IMR-90 (cell line): ENCODE results near the gene FOXS1. TPM values are rescaled to one million over a fixed set of nuclear protein-coding genes. Genes with fewer than 3 reads are reported as not detected.

Experiments
- ATAC-seq: fragments of 200-7000 bp; cut with Tn5 transposase; 2 replicates; pipeline ENCODE4 v1.9.1; 2020; ENCODE audit warnings: low read depth, mild to moderate bottlenecking, moderate library complexity
- Bru-seq: library from RNA; stranded (reverse); fragments of 400-500 nt; gene quantifications from one replicate; lab custom pipeline; 2021; lab: Mats Ljungman, UMichigan
- BruChase-seq, 2 experiments: library from RNA; stranded (reverse); fragments of 400-500 nt; gene quantifications; one replicate each; lab custom pipeline; 2021; lab: Mats Ljungman, UMichigan
- BruUV-seq: library from RNA; stranded (reverse); fragments of 400-500 nt; replicated peaks from 2 replicates; lab custom pipeline; 2021; lab: Mats Ljungman, UMichigan
- CTCF ChIA-PET: fragments of 300-600 bp; formaldehyde crosslinking; extraction: SDS; loops from one replicate; lab custom pipeline; 2021; ENCODE audit warnings: antibody characterized with exemption; lab: Yijun Ruan, JAX
- POLR2A ChIA-PET: fragments of 300-600 bp; sonication (Branson Sonifier 250); formaldehyde crosslinking; loops from one replicate; lab custom pipeline; 2022; ENCODE audit warnings: antibody characterized with exemption; ENCODE audit not compliant: unreplicated experiment; lab: Charles Lee
- DNase-seq: peaks from one replicate; pipeline ENCODE4 v3.0.0; 2013
- H2AFZ ChIP-seq: replicated peaks from 2 replicates; pipeline ENCODE3; 2013; ENCODE audit warnings: low read length, mild to moderate bottlenecking; ENCODE audit not compliant: poor library complexity
- H2AK5ac ChIP-seq: 2 replicates; pipeline ENCODE4 v1.6.1; 2013; ENCODE audit warnings: low read depth, low read length, inconsistent platforms
- H2AK9ac ChIP-seq: replicated peaks from 2 replicates; pipeline ENCODE3; 2013; ENCODE audit warnings: mild to moderate bottlenecking, low read depth, low read length, moderate library complexity; ENCODE audit not compliant: poor library complexity
- H2BK120ac ChIP-seq: 2 replicates; pipeline ENCODE4 v1.6.1; 2013; ENCODE audit warnings: low read depth, low read length, inconsistent platforms
- H2BK15ac ChIP-seq: 3 replicates; pipeline ENCODE4 v1.6.1; 2013; ENCODE audit warnings: low read depth, low read length, inconsistent platforms
- H2BK20ac ChIP-seq: 2 replicates; pipeline ENCODE4 v1.6.1; 2013; ENCODE audit warnings: low read depth, mild to moderate bottlenecking, inconsistent platforms, low read length, moderate library complexity
- H2BK5ac ChIP-seq: 2 replicates; pipeline ENCODE4 v1.6.1; 2013; ENCODE audit warnings: mild to moderate bottlenecking, low read depth, low read length, inconsistent platforms; ENCODE audit not compliant: poor library complexity, severe bottlenecking
- H3K14ac ChIP-seq: replicated peaks from 2 replicates; pipeline ENCODE4 v1.6.1; 2013; ENCODE audit warnings: low read depth, low read length, inconsistent platforms
- H3K18ac ChIP-seq: 2 replicates; pipeline ENCODE4 v1.6.1; 2013; ENCODE audit warnings: low read depth, low read length, control low read depth
- H3K23ac ChIP-seq: 2 replicates; pipeline ENCODE4 v1.6.1; 2013; ENCODE audit warnings: low read depth, low read length, inconsistent platforms
- H3K27ac ChIP-seq: 2 replicates; pipeline ENCODE4 v1.5.1; 2013; ENCODE audit warnings: mild to moderate bottlenecking, control low read depth, low read length; ENCODE audit not compliant: insufficient read depth
- H3K27me3 ChIP-seq: 2 replicates; pipeline ENCODE4 v1.6.1; 2013; ENCODE audit warnings: low read length; ENCODE audit not compliant: control insufficient read depth, insufficient read depth
- H3K36me3 ChIP-seq: 2 replicates; pipeline ENCODE4 v1.6.1; 2013; ENCODE audit warnings: low read length, mixed read lengths; ENCODE audit not compliant: control insufficient read depth, insufficient read depth
- H3K4ac ChIP-seq: 2 replicates; pipeline ENCODE4 v1.6.1; 2013; ENCODE audit warnings: low read depth, low read length, inconsistent platforms
- H3K4me1 ChIP-seq: 2 replicates; pipeline ENCODE4 v1.6.1; 2013; ENCODE audit warnings: low read length, mixed read lengths; ENCODE audit not compliant: control insufficient read depth, insufficient read depth
- H3K4me2 ChIP-seq: 2 replicates; pipeline ENCODE4 v1.6.1; 2013; ENCODE audit warnings: low read depth, mild to moderate bottlenecking, control low read depth, low read length, moderate library complexity
- H3K4me3 ChIP-seq: 2 replicates; pipeline ENCODE4 v1.5.1; 2013; ENCODE audit warnings: low read depth, mild to moderate bottlenecking, control low read depth, low read length, moderate library complexity; ENCODE audit not compliant: insufficient read depth
- H3K56ac ChIP-seq: 2 replicates; pipeline ENCODE4 v1.6.1; 2013; ENCODE audit warnings: low read length, inconsistent platforms; ENCODE audit not compliant: insufficient read depth; ENCODE audit errors: extremely low read depth
- H3K79me1 ChIP-seq, 2 experiments: 2 replicates each; pipeline ENCODE4 v1.6.1; 2013; ENCODE audit warnings: low read length in 2 of 2, inconsistent platforms in 1 of 2, low read depth in 1 of 2
- H3K9ac ChIP-seq: 2 replicates; pipeline ENCODE4 v1.6.1; 2013; ENCODE audit warnings: low read depth, low read length, control low read depth
- H3K9me1 ChIP-seq: 2 replicates; pipeline ENCODE4 v1.6.1; 2013; ENCODE audit warnings: low read length, inconsistent platforms; ENCODE audit not compliant: insufficient read depth
- H3K9me3 ChIP-seq: 2 replicates; pipeline ENCODE4 v1.6.1; 2013; ENCODE audit warnings: low read length; ENCODE audit not compliant: control insufficient read depth, insufficient read depth
- H4K20me1 ChIP-seq: 2 replicates; pipeline ENCODE4 v1.6.1; 2013; ENCODE audit warnings: low read length, inconsistent platforms; ENCODE audit not compliant: insufficient read depth
- H4K5ac ChIP-seq: 2 replicates; pipeline ENCODE4 v1.6.1; 2013; ENCODE audit warnings: mild to moderate bottlenecking, low read depth, low read length, control low read depth
- H4K8ac ChIP-seq, 2 experiments: 2 replicates each; pipeline ENCODE4 v1.6.1; 2013; ENCODE audit warnings: low read depth in 2 of 2, low read length in 2 of 2, control low read depth in 1 of 2, inconsistent platforms in 1 of 2
- H4K91ac ChIP-seq: 2 replicates; pipeline ENCODE4 v1.6.1; 2013; ENCODE audit warnings: low read depth, low read length, inconsistent platforms; ENCODE audit not compliant: insufficient read depth
- CEBPB ChIP-seq: IDR thresholded peaks from 2 replicates; pipeline ENCODE4 v1.6.1; 2012; ENCODE audit warnings: low read depth, low read length, improper control_type of control experiment
- CHD1 ChIP-seq: IDR thresholded peaks from 2 replicates; pipeline ENCODE4 v1.6.1; 2012; ENCODE audit warnings: low read depth, low read length, improper control_type of control experiment
- FOS ChIP-seq: fragments of 150-350 bp; IDR thresholded peaks from 2 replicates; pipeline ENCODE4 v1.6.1; 2016; ENCODE audit warnings: low read depth, low read length
- MAFK ChIP-seq: IDR thresholded peaks from 2 replicates; pipeline ENCODE4 v1.6.1; 2012; ENCODE audit warnings: low read depth, low read length, improper control_type of control experiment
- MAZ ChIP-seq: IDR thresholded peaks from 2 replicates; pipeline ENCODE4 v1.6.1; 2012; ENCODE audit warnings: low read depth, mild to moderate bottlenecking, low read length, improper control_type of control experiment, moderate library complexity, borderline replicate concordance
- MXI1 ChIP-seq: IDR thresholded peaks from 2 replicates; pipeline ENCODE4 v1.6.1; 2012; ENCODE audit warnings: low read depth, mild to moderate bottlenecking, low read length, moderate library complexity, borderline replicate concordance
- NFE2L2 ChIP-seq: fragments of 150-350 bp; IDR thresholded peaks from 2 replicates; pipeline ENCODE4 v1.6.1; 2016; ENCODE audit warnings: low read depth, mild to moderate bottlenecking, low read length
- POLR2A ChIP-seq: IDR thresholded peaks from 2 replicates; pipeline ENCODE4 v1.6.1; 2012; ENCODE audit warnings: mild to moderate bottlenecking, low read depth, low read length
- RCOR1 ChIP-seq: IDR thresholded peaks from 2 replicates; pipeline ENCODE4 v1.6.1; 2012; ENCODE audit warnings: mild to moderate bottlenecking, low read length, improper control_type of control experiment; ENCODE audit not compliant: insufficient replicate concordance
- RFX5 ChIP-seq: IDR thresholded peaks from 2 replicates; pipeline ENCODE4 v1.8.0; 2012; ENCODE audit warnings: low read depth, mild to moderate bottlenecking, low read length, moderate library complexity
- SMC3 ChIP-seq: fragments of 150-350 bp; IDR thresholded peaks from 2 replicates; pipeline ENCODE4 v1.6.1; 2016; ENCODE audit warnings: low read depth, mild to moderate bottlenecking, antibody characterized with exemption, low read length, moderate library complexity
- USF2 ChIP-seq: fragments of 150-350 bp; IDR thresholded peaks from 2 replicates; pipeline ENCODE4 v1.6.1; 2017; ENCODE audit warnings: mild to moderate bottlenecking, antibody characterized with exemption, low read length, low read depth
- WGBS, 2 experiments: methylation state at CpG; one replicate each; pipeline versions ENCODE4 v1.1.5 to v1.1.7; 2013; ENCODE audit warnings: missing lambda C conversion rate in 2 of 2; ENCODE audit not compliant: insufficient read length in 1 of 2; ENCODE audit errors: extremely low coverage in 2 of 2; 5-methylcytosine and 5-hydroxymethylcytosine counted together
- dilution Hi-C: fragments of 300-500 bp; cut with HindIII; formaldehyde crosslinking; loops from one replicate; pipeline ENCODE4 v1.14.3; 2018; ENCODE audit warnings: low sequenced_read_pairs; ENCODE audit not compliant: unreplicated experiment
- in situ Hi-C: fragments of 300-500 bp; cut with MboI; formaldehyde crosslinking; loops from 3 replicates; pipeline ENCODE4 v1.14.3; 2019; ENCODE audit warnings: low sequenced_read_pairs, inconsistent platforms, mixed read lengths
- intact Hi-C: fragments of 100-400 bp; cut with micrococcal nuclease; formaldehyde crosslinking; loops from 2 replicates; pipeline ENCODE4 v1.10.0; 2022
- long read RNA-seq: library from polyadenylated mRNA; unstranded; transcript quantifications from one replicate; pipeline ENCODE4 v2.0.0, GENCODE V29; 2021; ENCODE audit not compliant: unreplicated experiment
- polyA plus RNA-seq, 3 experiments: library from polyadenylated mRNA; depleted of rRNA; stranded (reverse); fragments of >200 nt; gene quantifications; 2 replicates each; pipeline ENCODE4 v1.2.3, GENCODE V29; 2012; ENCODE audit warnings: low replicate concordance in 1 of 3
- total RNA-seq: library from RNA; depleted of rRNA; stranded (reverse); fragments of >200 nt; gene quantifications from 2 replicates; pipeline ENCODE4 v1.2.3, GENCODE V29; 2012; rRNA removed
- TF ChIP-seq, protein P1 (sequence below): conservative IDR thresholded peaks from 2 replicates; pipeline ENCODE4 v1.5.1; 2012; ENCODE audit warnings: mild to moderate bottlenecking, low read depth, low read length, improper control_type of control experiment
- TF ChIP-seq, protein P2 (sequence below): fragments of 150-350 bp; IDR thresholded peaks from 2 replicates; pipeline ENCODE4 v1.6.1; 2016; ENCODE audit warnings: low read depth, mild to moderate bottlenecking, low read length, moderate library complexity, borderline replicate concordance

The FOXS1 gene
- total RNA-seq (not detected in 2 replicates), polyA plus RNA-seq (2012; rRNA removed) (not detected in 2 replicates), Bru-seq, nascent RNA (not detected), BruChase-seq, experiment 1, labeled RNA remaining after a 6-hour chase (not detected), BruChase-seq, experiment 2, labeled RNA remaining after a 2-hour chase (not detected)
- polyA plus RNA-seq (2012; cell fraction: cytosol; rRNA removed) = 0.02 TPM in 1 of 2 replicates, not detected in the other
- polyA plus RNA-seq (2012; cell fraction: nucleus; rRNA removed; ENCODE audit: low replicate concordance) = not detected in 2 replicates
- long read RNA-seq = 0 reads

DNA sequence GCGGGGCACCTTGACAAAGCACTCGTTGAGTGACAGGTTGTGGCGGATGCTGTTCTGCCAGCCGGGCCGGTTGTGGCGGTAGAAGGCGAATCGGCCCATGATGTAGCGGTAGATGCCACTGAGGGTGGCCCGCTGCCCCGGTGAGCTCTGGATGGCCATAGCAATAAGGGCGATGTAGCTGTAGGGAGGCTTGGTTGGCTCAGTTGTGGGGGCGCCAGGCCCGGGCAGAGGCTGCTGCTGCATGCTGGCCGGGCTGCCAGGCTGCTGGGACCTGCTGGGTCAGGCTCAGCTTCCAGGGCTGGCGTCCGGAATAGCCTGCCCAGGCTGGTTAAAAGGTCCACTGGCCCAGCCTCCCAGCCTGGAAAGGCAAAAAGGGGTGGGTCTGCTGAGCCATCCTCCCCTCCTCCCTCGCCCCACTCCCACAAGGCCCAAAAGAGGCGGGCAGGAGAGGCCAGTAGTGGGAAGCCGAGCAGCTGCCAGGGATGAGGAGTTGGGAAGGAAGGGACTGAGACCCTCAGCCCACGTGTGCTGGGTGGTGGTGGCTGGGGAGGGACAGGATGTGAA is at the start of gene FOXS1:
Gene FOXS1 (minus strand): TSS at position 305 of the 564 bp plus-strand sequence. CDS start 62 bp downstream, at position 243.
- Histone ChIP-seq H3K9me1 (peaks cover 8% of the 10 kb centered on the region; the same call in 1 of the 2 replicates), H3K36me3 (no peaks in the 10 kb centered on the region), H3K18ac (no peak within 1 kb of the TSS), H3K79me1 (no peaks in the 10 kb centered on the region), H2AK5ac (peak within 1 kb of the TSS; percentile 54; the same call in 1 of the 2 replicates), H3K9ac (no peak within 1 kb of the TSS), H3K4me1 (peaks cover 15% of the 10 kb centered on the region), H3K23ac (no peak within 1 kb of the TSS), H2BK15ac (0 out of 3 replicates have a peak within 1 kb of the TSS, but pooled peaks have one; percentile 18), H3K14ac (no peak within 1 kb of the TSS), H4K5ac (no peak within 1 kb of the TSS), H3K4me2 (no peak within 1 kb of the TSS), H3K27ac (no peak within 1 kb of the TSS), H2AFZ (peak within 1 kb of the TSS; percentile 26), H3K56ac (no peak within 1 kb of the TSS), H2BK20ac (no peak within 1 kb of the TSS), H2BK120ac (no peak within 1 kb of the TSS), H3K9me3 (no peaks in the 10 kb centered on the region), H4K20me1 (peaks cover 13% of the 10 kb centered on the region), H3K4ac (no peak within 1 kb of the TSS), H4K8ac (no peak within 1 kb of the TSS), H3K27me3 (peaks cover 33% of the 10 kb centered on the region), H2BK5ac (peak within 1 kb of the TSS; percentile 55), H3K4me3 (no peak within 1 kb of the TSS), H2AK9ac (peak within 1 kb of the TSS; percentile 67), H4K91ac (no peak within 1 kb of the TSS)
- BruUV-seq = no TSS peak
- DNase-seq (no peak), ATAC-seq (no peak)
- ChIA-PET POLR2A (no interaction called here), CTCF (interaction anchor here (1.0 kb wide), 1 partner anchor 9 kb away, joined by 3 read pairs; no protein-coding TSS in a partner anchor)
- intact Hi-C loops = no loop called here
- 67% methylated on average over 10 of the region's 21 CpGs; no CpG with 5 or more reads in 1 of the 2 experiments for WGBS, 2 experiments
- in situ Hi-C loops = loop anchor here (25.0 kb wide), 2 partner anchors 642 to 817 kb away; partner anchors contain the start of gene C20orf203
- dilution Hi-C loops = no loop called here
- TF ChIP-seq, protein P1, sequence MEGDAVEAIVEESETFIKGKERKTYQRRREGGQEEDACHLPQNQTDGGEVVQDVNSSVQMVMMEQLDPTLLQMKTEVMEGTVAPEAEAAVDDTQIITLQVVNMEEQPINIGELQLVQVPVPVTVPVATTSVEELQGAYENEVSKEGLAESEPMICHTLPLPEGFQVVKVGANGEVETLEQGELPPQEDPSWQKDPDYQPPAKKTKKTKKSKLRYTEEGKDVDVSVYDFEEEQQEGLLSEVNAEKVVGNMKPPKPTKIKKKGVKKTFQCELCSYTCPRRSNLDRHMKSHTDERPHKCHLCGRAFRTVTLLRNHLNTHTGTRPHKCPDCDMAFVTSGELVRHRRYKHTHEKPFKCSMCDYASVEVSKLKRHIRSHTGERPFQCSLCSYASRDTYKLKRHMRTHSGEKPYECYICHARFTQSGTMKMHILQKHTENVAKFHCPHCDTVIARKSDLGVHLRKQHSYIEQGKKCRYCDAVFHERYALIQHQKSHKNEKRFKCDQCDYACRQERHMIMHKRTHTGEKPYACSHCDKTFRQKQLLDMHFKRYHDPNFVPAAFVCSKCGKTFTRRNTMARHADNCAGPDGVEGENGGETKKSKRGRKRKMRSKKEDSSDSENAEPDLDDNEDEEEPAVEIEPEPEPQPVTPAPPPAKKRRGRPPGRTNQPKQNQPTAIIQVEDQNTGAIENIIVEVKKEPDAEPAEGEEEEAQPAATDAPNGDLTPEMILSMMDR = no peak
- TF ChIP-seq USF2 (no peak), MAFK (no peak), CHD1 (no peak), NFE2L2 (no peak), POLR2A (no peak), MAZ (no peak), SMC3 (no peak), MXI1 (no peak), RCOR1 (no peak), CEBPB (no peak), RFX5 (no peak), FOS (no peak)
- TF ChIP-seq, protein P2, sequence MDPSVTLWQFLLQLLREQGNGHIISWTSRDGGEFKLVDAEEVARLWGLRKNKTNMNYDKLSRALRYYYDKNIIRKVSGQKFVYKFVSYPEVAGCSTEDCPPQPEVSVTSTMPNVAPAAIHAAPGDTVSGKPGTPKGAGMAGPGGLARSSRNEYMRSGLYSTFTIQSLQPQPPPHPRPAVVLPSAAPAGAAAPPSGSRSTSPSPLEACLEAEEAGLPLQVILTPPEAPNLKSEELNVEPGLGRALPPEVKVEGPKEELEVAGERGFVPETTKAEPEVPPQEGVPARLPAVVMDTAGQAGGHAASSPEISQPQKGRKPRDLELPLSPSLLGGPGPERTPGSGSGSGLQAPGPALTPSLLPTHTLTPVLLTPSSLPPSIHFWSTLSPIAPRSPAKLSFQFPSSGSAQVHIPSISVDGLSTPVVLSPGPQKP = no peak
